Activated CD4-positive, alpha-beta memory T cell treated with anti-CD3 and anti-CD28 coated beads, Interleukin-2, amount 10 ng/mL, durations not matched to agents 7 days and 5 days (primary cell): ENCODE measurements around the gene MAF. TPM values are rescaled to one million over a fixed set of nuclear protein-coding genes. Genes with fewer than 3 reads are reported as not detected.

ENCODE experiments used
- CTCF ChIA-PET: fragments of 350-600 bp; sonication (Branson Sonifier 250); formaldehyde crosslinking; loops from one replicate; lab custom pipeline; 2021; ENCODE audit warnings: antibody characterized with exemption, inconsistent platforms; lab: Charles Lee
- POLR2A ChIA-PET: fragments of 350-600 bp; sonication (Branson Sonifier 250); formaldehyde crosslinking; loops from one replicate; lab custom pipeline; 2021; ENCODE audit warnings: antibody characterized with exemption; lab: Charles Lee
- DNase-seq: peaks from one replicate; pipeline ENCODE4 v3.0.0-alpha.2; 2020
- H3K27ac Mint-ChIP-seq: one replicate; pipeline ENCODE4 v1.8.0; 2021; ENCODE audit warnings: mild to moderate bottlenecking, mixed read lengths
- H3K27me3 Mint-ChIP-seq: one replicate; pipeline ENCODE4 v1.8.0; 2021; ENCODE audit warnings: mixed read lengths
- H3K36me3 Mint-ChIP-seq: one replicate; pipeline ENCODE4 v1.8.0; 2021; ENCODE audit warnings: low read depth, mixed read lengths
- H3K4me1 Mint-ChIP-seq: one replicate; pipeline ENCODE4 v1.8.0; 2021; ENCODE audit warnings: mixed read lengths
- H3K4me3 Mint-ChIP-seq: one replicate; pipeline ENCODE4 v1.8.0; 2021; ENCODE audit warnings: mild to moderate bottlenecking, mixed read lengths
- H3K9me3 Mint-ChIP-seq: one replicate; pipeline ENCODE4 v1.8.0; 2021; ENCODE audit warnings: mixed read lengths
- total RNA-seq, 2 experiments: library from RNA; stranded (reverse); gene quantifications; one replicate each; pipeline ENCODE4 v1.2.3, GENCODE V29; 2021

Gene MAF
- total RNA-seq, result 100 to 1,000 TPM; 279 to 281 TPM

- H3K27ac Mint-ChIP-seq, result peak within 1 kb of the TSS; percentile 100
- CTCF ChIA-PET, result interaction anchor here (0.8 to 3.9 kb wide), 16 partner anchors 17 to 926 kb away, joined by 3 to 22 read pairs (median 5); no protein-coding TSS in a partner anchor
- peaks cover 42% of the 10 kb centered on the region for H3K36me3 Mint-ChIP-seq
- H3K9me3 Mint-ChIP-seq, result no peaks in the 10 kb centered on the region
- peak; percentile 96 for DNase-seq
- no peaks in the 10 kb centered on the region for H3K27me3 Mint-ChIP-seq
- POLR2A ChIA-PET, result interaction anchor here (0.6 to 6.3 kb wide), 50 partner anchors 8 to 896 kb away, joined by 3 to 202 read pairs (median 6); no protein-coding TSS in a partner anchor
- H3K4me3 Mint-ChIP-seq, result peak within 1 kb of the TSS; percentile 97
- H3K4me1 Mint-ChIP-seq, result peaks cover 34% of the 10 kb centered on the region
These were observed at the start of gene MAF for GRCh38 chr16:79600638-79601091. TSS of gene MAF (minus strand) at chr16:79600737. CDS start at chr16:79599902, 835 bp downstream.

- ChIA-PET POLR2A (interaction anchor here (1.0 to 1.3 kb wide), 2 partner anchors 10 to 18 kb away, joined by 3 read pairs; no protein-coding TSS in a partner anchor), CTCF (no interaction called here)
- DNase-seq, result no peak
- Mint-ChIP-seq H3K27ac (no peak overlapping the region), H3K4me1 (peaks cover 2% of the 10 kb centered on the region), H3K4me3 (no peak overlapping the region), H3K27me3 (peaks cover 12% of the 10 kb centered on the region), H3K36me3 (peaks cover 8% of the 10 kb centered on the region), H3K9me3 (peaks cover 5% of the 10 kb centered on the region)
These were observed 48.3 kb upstream of the MAF start for GRCh38 chr16:79648826-79649225.

GRCh38 chr16:79647586-79647985 lies 47.0 kb upstream of the MAF start:
- peaks cover 6% of the 10 kb centered on the region for H3K9me3 Mint-ChIP-seq
- no peak overlapping the region for H3K4me3 Mint-ChIP-seq
- H3K27ac Mint-ChIP-seq, result no peak overlapping the region
- ChIA-PET POLR2A (no interaction called here), CTCF (no interaction called here)
- H3K36me3 Mint-ChIP-seq, result peaks cover 8% of the 10 kb centered on the region
- DNase-seq, result no peak
- H3K4me1 Mint-ChIP-seq, result peaks cover 9% of the 10 kb centered on the region
- peaks cover 12% of the 10 kb centered on the region for H3K27me3 Mint-ChIP-seq

- no peak for DNase-seq
- no peak overlapping the region for H3K4me3 Mint-ChIP-seq
- H3K4me1 Mint-ChIP-seq, result peaks cover 28% of the 10 kb centered on the region
- peaks cover 10% of the 10 kb centered on the region for H3K36me3 Mint-ChIP-seq
- peaks cover 6% of the 10 kb centered on the region for H3K9me3 Mint-ChIP-seq
- ChIA-PET POLR2A (interaction anchor here (2.1 kb wide), 1 partner anchor 45 kb away, joined by 5 read pairs; the partner anchor contains the start of gene MAF), CTCF (no interaction called here)
- H3K27me3 Mint-ChIP-seq, result peaks cover 12% of the 10 kb centered on the region
- no peak overlapping the region for H3K27ac Mint-ChIP-seq
These were observed 45.2 kb upstream of the MAF start for GRCh38 chr16:79645701-79646100.

- POLR2A ChIA-PET, result interaction anchor here (2.1 kb wide), 1 partner anchor 44 kb away, joined by 5 read pairs; the partner anchor contains the start of gene MAF
- H3K4me3 Mint-ChIP-seq, result no peak overlapping the region
- DNase-seq, result no peak
- H3K27me3 Mint-ChIP-seq, result peaks cover 12% of the 10 kb centered on the region
- H3K9me3 Mint-ChIP-seq, result peaks cover 6% of the 10 kb centered on the region
- peaks cover 10% of the 10 kb centered on the region for H3K36me3 Mint-ChIP-seq
- peaks cover 34% of the 10 kb centered on the region for H3K4me1 Mint-ChIP-seq
- H3K27ac Mint-ChIP-seq, result no peak overlapping the region
- CTCF ChIA-PET, result no interaction called here
These were observed 44.6 kb upstream of the MAF start for GRCh38 chr16:79644971-79645667.

GRCh38 chr16:79642652-79643051 lies 42.1 kb upstream of the MAF start:
- H3K27me3 Mint-ChIP-seq, result peaks cover 3% of the 10 kb centered on the region
- CTCF ChIA-PET, result interaction anchor here (0.9 to 2.4 kb wide), 2 partner anchors 9 to 41 kb away, joined by 3 to 14 read pairs; partner anchors contain the start of gene MAF
- no peak overlapping the region for H3K4me3 Mint-ChIP-seq
- H3K9me3 Mint-ChIP-seq, result peaks cover 6% of the 10 kb centered on the region
- H3K27ac Mint-ChIP-seq, result no peak overlapping the region
- POLR2A ChIA-PET, result interaction anchor here (0.8 to 5.1 kb wide), 10 partner anchors 10 to 864 kb away, joined by 3 to 202 read pairs (median 6); partner anchors contain the start of gene MAF
- DNase-seq, result no peak
- H3K4me1 Mint-ChIP-seq, result peaks cover 56% of the 10 kb centered on the region
- H3K36me3 Mint-ChIP-seq, result peaks cover 15% of the 10 kb centered on the region

GRCh38 chr16:79640513-79641360 lies 40.2 kb upstream of the MAF start:
- peak; percentile 50 for DNase-seq
- POLR2A ChIA-PET, result interaction anchor here (0.6 to 5.1 kb wide), 16 partner anchors 9 to 863 kb away, joined by 3 to 202 read pairs (median 6); partner anchors contain the start of gene MAF
- peak overlapping the region; percentile 97 for H3K27ac Mint-ChIP-seq

GRCh38 chr16:79639576-79640311 lies 39.2 kb upstream of the MAF start:
- Mint-ChIP-seq H3K4me1 (peaks cover 63% of the 10 kb centered on the region), H3K36me3 (peaks cover 23% of the 10 kb centered on the region), H3K27me3 (no peaks in the 10 kb centered on the region), H3K4me3 (peak overlapping the region; percentile 47), H3K27ac (peak overlapping the region; percentile 97), H3K9me3 (peaks cover 3% of the 10 kb centered on the region)
- ChIA-PET CTCF (interaction anchor here (0.9 to 2.2 kb wide), 8 partner anchors 10 to 39 kb away, joined by 3 to 22 read pairs (median 6); partner anchors contain the start of gene MAF), POLR2A (interaction anchor here (0.8 to 5.1 kb wide), 17 partner anchors 8 to 862 kb away, joined by 3 to 202 read pairs (median 6); partner anchors contain the start of gene MAF)
- DNase-seq, result peak; percentile 43

More at GRCh38 chr16:79640513-79641360, 40.2 kb upstream of the MAF start:
- H3K9me3 Mint-ChIP-seq, result peaks cover 6% of the 10 kb centered on the region
- peaks cover 23% of the 10 kb centered on the region for H3K36me3 Mint-ChIP-seq
- peak overlapping the region; percentile 28 for H3K4me3 Mint-ChIP-seq
- H3K27me3 Mint-ChIP-seq, result no peaks in the 10 kb centered on the region
- CTCF ChIA-PET, result interaction anchor here (0.6 to 2.2 kb wide), 10 partner anchors 11 to 130 kb away, joined by 3 to 22 read pairs (median 5); partner anchors contain the start of gene MAF
- H3K4me1 Mint-ChIP-seq, result peaks cover 61% of the 10 kb centered on the region

- ChIA-PET CTCF (no interaction called here), POLR2A (interaction anchor here (11.3 kb wide), 1 partner anchor 39 kb away, joined by 117 read pairs; the partner anchor contains the start of gene MAF)
- Mint-ChIP-seq H3K27ac (peak overlapping the region; percentile 97), H3K4me1 (peaks cover 72% of the 10 kb centered on the region), H3K36me3 (peaks cover 23% of the 10 kb centered on the region), H3K9me3 (no peaks in the 10 kb centered on the region), H3K4me3 (peak overlapping the region; percentile 12), H3K27me3 (no peaks in the 10 kb centered on the region)
- DNase-seq, result peak; percentile 35
These were observed 37.8 kb upstream of the MAF start for GRCh38 chr16:79638386-79638785.

- Mint-ChIP-seq H3K27ac (no peak overlapping the region), H3K36me3 (peaks cover 24% of the 10 kb centered on the region), H3K9me3 (no peaks in the 10 kb centered on the region), H3K4me3 (no peak overlapping the region), H3K27me3 (no peaks in the 10 kb centered on the region), H3K4me1 (peaks cover 73% of the 10 kb centered on the region)
- ChIA-PET CTCF (no interaction called here), POLR2A (interaction anchor here (11.3 kb wide), 1 partner anchor 36 kb away, joined by 117 read pairs; the partner anchor contains the start of gene MAF)
- no peak for DNase-seq
These were observed 35.0 kb upstream of the MAF start for GRCh38 chr16:79635488-79635887.

GRCh38 chr16:79634298-79634697 lies 33.8 kb upstream of the MAF start:
- POLR2A ChIA-PET, result interaction anchor here (11.3 kb wide), 1 partner anchor 35 kb away, joined by 117 read pairs; the partner anchor contains the start of gene MAF
- Mint-ChIP-seq H3K27ac (no peak overlapping the region), H3K9me3 (peaks cover 3% of the 10 kb centered on the region), H3K36me3 (peaks cover 30% of the 10 kb centered on the region), H3K4me1 (peaks cover 73% of the 10 kb centered on the region), H3K4me3 (no peak overlapping the region), H3K27me3 (peaks cover 5% of the 10 kb centered on the region)
- DNase-seq, result no peak
- CTCF ChIA-PET, result no interaction called here
